ENCODE results near the gene DAW1.
"Not testable (repeated sequence)": the region's sequence is repeated elsewhere in the genome, so short reads cannot be mapped to it uniquely, and the experiment has no call there.

The DAW1 gene

DNA sequence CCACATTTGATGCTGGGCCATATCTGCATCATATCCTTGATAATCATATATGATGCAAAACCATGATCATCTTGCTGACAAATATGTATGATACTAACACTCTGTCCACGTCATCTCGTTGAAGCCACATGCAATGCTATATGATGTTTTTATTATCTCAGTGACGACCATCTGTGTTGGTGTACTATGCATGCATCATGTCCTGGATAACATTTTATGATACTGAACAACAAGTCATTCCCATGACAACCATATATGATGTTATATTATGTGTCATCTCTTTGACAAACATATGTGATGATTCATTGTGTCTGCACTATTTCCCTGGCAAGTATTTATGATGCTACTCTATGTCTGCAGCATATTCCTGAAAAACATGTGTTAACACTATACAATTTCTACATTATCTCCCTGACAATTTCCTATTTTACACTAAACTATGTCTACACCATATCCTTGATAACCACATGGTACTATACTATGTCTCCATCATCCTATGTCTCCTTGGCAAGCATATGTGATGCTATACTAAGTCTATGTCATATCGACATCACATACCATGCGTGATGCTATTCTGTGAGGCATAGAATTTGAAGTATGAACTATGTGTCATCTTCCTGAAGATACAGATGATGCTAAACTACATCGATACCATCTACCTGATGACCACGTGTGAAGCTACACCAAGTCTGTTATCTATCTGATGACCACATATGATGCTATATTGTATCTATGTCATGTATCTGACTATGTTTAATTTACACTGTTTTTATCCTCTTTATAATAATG, 37.0 kb downstream of the DAW1 start:
- no peak for DNase-seq (ENCODE audit: low read depth in 2 of 2)

DNA sequence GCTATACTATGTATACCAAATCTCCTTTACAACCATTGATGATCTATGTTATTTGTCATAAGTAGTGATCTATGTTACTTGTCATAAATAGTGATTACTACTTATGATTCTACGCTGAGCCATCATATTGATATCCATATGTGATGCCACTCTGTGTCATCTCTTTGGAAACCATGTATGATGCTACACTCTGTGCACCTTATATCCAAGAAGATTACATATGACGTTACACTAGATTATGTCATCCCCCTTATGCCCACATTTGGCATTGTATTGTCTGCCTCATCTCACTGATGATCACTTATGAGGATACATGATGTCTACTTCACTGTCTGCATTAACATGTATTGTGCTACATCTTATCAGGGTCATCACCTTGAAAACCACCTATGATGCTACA, 42.9 kb downstream of the DAW1 start:
- no peak for DNase-seq (ENCODE audit: low read depth in 2 of 2)

DNA sequence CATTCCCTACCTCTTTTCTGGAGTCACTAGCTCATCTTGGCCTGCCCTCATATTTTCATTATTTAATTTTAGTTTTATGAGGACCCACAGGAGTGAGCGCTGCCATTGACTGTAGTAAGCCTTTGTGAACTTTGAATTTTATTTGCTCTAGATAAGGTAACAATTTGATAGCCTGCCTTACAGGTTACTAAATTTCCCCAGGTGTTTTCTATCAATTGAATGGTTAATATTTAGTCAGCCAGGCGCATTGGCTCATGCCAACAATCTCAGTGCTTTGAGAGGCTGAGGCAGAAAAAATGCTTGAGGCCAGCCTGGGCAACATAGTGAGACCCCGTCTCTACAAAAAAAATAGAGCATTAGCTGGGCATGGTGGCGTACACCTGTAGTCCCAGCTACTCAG, 50.2 kb downstream of the DAW1 start:
- DNase-seq (ENCODE audit: low read depth in 2 of 2): no peak

DNA sequence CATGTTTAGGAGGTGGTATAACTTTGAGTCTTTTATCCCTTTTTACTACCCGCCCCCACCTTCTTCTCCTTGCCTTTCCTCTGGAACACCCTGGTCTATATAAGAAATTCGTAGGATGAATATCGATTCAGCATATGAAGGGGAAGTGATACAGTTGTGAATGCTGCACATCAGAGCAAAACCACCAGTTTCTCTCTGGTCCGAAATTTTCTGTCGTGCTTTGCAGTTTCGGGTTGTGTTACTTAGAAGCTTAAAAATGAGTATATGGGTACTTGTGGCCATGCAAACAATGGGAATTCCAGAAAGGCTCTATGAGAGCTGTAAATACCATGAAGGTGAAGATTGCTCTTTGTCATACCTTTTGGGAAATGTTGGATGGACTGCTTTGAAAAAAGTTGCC, 60.6 kb downstream of the DAW1 start:
- no peak for DNase-seq (ENCODE audit: low read depth in 2 of 2)

DNA sequence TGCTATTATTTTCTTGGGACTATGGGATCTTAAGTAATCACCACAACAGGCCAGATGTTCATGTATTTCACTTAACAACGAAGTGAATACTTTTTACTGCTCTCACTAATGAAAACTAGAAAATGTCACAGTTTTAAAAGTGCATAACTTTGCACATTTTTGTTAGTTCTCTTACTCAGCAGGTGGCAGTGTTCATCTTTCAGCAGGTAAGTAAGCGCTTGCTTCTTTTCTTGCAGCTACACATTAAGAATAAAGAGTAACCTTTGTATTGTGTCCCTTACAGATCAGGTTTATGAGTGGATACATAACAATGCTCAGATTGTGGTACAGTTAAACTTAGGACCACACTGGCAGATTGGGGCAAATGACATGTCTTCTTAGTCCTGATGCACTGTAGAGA, 61.0 kb downstream of the DAW1 start:
- no peak for DNase-seq (ENCODE audit: low read depth in 2 of 2)

DNA sequence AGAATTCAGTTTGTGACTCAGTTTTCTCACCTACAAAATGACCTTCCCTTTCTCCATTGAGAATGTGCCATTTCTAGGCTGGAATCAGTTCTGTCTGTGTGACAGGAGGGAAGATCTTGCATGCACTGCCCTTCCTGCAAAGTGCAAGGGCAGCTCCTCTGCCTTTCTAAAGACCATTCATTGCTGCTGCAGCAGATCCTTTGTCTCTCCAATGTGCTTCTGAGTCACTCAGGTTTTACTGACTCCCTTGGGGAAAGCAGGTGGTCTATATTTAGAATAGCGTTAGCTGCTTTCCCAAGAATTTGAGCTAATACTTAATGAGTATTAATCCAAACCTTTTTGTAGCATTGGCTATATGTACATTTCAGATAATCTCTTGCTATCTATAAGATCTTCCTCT, 62.5 kb downstream of the DAW1 start:
- no peak for DNase-seq (ENCODE audit: low read depth in 2 of 2)

DNA sequence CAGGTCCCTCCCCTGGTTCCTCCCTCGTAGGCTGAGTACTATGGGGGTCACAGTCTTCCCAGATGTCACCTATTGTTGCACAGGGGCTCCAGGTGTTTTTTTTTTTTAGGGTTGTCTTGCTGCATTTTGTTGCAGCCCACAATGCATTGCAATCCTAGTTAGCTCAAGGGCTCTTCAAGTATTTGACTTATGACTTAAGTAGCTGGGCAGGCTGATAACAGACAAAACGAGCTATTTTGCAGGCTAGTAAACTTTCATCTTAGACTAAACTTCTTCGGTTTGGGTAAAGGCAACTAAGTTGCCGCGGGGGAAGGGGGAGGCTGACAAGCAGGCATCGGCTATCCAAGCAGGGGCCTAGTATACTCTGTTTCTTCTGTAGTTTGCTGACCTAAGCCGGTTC, 64.8 kb downstream of the DAW1 start:
- not testable (repeated sequence) for DNase-seq (ENCODE audit: low read depth in 2 of 2)

DNA sequence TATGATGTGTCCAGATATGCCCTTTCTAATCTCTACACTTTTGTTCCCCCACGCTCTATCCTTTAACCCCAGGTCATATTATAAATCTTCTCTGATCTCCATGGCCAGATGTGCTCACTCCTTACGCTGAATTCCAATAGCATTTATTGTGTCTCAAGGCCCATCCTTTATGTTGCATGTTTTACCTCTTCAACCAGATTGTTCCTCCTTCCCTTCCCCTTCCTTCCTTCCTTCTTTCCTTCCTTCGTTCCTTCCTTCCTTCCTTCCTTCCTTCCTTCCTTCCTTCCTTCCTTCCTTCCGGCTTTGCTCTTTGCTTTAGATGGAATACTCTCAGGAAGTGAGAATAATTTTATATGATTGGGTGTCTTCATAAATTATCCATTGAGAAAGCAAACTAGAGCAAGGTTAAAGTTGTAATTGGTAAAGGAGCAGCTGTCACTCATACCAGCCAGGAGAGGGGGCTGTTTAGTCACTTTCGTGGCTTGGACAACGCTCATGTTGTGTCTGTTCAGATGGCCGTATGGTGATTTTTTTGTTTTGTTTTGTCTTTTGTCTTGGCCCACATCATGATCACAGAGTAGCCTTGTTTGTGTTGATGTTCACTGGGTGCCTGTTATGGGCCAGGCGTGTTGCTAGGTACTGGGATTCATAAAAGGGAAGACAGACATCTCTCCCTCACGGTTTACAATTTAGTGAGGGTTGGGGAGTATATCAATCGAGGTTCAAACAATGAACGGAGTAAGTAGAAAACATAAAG, 68.0 kb downstream of the DAW1 start:
- DNase-seq (ENCODE audit: low read depth in 2 of 2): no peak

DNA sequence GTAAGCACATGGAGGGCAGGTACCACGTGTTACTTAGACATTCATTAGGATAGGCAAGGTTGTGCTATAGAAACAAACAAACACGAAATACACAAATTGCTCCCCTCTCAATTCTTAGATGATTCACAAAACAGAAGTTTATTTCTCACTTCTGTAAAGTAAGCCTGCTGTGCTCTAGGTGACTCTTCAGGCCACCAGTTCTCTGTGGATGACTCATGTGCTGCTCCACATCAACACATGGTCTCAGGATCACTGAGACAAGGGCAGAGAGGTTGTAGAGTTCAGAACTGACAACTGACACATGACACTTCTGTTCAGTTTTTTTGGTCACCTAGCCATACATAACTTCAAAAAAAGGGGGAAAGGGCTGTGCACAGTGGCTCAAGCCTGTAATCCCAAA, 70.6 kb downstream of the DAW1 start:
- DNase-seq (ENCODE audit: low read depth in 2 of 2): no peak

DNA sequence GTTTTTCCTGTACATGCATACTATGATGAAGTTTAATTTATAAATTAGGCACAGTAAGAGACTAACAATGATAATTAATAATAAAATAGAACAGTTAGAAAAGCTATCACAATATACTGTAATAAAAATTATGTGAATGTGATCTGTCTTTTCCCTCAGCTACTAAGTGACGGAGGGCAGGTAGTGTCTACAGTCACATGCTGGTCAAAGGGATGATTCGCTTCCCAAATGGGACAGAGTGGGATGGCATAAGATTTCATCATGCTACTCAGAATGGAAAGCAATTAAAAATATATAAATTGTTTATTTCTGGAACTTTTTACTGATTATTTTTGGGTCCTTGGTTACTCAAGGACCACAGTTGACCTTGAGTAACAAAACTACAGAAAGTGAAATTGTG, 71.5 kb downstream of the DAW1 start:
- DNase-seq (ENCODE audit: low read depth in 2 of 2): no peak

DNA sequence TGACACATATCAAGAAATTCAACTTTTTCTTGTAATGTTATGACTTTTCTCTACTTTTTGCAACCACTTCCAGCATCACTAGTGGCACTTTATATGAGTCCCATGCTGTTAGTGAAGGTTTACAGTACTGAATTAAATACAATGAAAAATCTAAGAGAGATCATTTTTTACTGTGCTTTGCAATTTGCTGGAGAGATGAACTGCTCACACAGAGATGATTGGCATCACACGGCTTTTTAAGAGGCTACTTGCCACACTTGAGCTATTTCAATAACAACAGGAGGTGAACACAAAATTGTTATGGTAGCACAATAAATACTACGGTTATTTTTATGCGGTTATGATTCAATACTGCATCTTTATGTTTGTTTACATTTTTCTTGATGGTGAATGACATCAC, 88.9 kb downstream of the DAW1 start:
- DNase-seq (ENCODE audit: low read depth in 2 of 2): no peak

DNA sequence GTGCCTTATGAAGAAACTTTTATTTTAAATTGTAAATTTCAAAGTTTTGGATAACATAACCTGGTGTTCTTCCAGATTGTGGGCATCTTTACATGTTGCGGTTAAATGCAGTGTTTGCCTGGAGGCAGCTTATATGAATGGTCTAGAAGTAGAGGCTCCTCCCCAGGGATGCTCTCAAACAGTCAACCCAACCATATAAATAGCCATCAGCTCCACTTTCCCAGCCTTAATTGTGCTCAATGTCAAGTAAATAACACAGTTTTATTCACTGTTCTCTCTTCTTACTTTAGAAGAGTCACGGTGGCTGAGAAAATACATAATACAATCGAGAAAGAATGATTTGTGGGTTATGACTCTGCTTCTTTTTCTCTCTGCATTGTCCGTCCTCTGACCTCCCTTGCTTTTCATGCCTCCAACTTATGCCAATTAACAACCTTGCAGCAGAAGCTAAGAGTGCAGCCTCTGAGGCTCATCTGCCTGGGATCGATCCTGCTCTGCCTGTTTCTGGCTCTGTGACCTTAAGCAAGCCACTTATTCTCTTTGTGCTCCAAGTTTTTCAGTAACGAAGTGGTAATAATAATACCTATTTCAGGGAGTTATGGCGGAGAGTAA, 100.3 kb downstream of the DAW1 start:
- DNase-seq (ENCODE audit: low read depth in 2 of 2): no peak

DNA sequence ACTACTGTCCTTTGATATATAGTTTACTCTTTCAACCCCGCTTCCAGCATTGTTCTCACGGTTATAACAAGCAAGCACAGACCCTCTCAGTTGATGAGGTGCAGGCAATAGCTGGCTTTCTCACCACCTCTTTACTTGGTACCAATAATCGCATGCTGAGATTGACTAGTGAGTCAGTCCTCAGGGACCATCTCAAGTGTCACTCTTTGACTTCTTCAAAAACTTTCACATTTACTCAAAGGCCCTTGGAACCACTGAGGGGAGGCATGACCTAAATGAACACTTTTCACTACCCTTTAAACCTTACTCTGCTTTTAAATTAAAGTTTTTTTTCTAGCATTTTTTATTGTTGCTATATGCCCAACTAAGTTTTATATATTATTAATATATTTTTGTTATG, 101.8 kb downstream of the DAW1 start:
- no peak for DNase-seq (ENCODE audit: low read depth in 2 of 2)
